SIG-M5 treated with dmso at 0.1 percent for 504 hours (cell line): ENCODE measurements around the gene SVIL.
"Not testable (repeated sequence)": the region's sequence is repeated elsewhere in the genome, so short reads cannot be mapped to it uniquely, and the experiment has no call there.

Experiments
- DNase-seq: peaks from one replicate; lab custom pipeline; 2025; ENCODE audit not compliant: unreplicated experiment; lab: John Stamatoyannopoulos, UW

The SVIL gene

DNA sequence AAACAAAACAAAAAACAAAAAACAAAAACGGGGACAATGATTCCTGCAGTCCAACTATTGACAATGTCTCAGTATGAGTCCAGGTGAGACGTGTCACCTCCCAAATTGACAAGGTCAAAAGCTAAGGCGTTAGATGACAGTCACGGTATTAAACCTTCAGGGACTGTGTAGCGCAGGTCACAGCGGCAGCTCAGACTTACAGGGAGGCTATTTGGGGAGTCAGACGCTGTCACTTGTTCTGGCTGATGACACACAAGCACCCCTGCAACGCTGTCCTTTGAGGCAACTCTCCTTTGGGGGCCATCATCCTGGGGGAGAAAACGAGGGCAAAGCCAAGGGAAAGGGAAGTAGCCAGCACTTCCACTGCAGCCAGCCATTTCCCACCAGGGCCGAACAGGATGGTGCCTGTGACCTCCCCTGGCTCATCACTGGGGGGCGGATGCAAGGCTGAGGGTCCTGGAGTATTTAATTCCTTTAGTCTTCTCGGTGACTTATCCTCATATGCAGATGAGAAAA is 55.3 kb downstream of the SVIL start:
- DNase-seq = no peak

DNA sequence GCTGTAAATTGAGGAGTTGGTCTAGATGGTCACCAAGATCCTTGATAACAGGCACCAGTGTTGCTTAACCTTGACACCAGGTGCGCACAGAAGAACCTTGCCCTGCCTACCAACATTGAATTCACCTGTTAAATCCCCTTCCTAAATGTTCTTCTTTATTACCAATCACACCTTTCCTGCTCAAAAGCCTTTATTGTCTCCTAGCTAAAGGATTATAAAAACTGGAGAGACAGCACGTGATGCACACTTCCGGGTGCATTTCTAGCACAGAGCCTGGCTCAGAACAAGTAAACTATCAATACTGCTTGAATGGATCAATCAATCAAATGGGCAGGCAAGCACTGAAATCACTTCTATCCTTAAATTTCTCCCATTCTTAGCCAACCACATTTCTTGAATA is 56.3 kb downstream of the SVIL start:
- no peak for DNase-seq

DNA sequence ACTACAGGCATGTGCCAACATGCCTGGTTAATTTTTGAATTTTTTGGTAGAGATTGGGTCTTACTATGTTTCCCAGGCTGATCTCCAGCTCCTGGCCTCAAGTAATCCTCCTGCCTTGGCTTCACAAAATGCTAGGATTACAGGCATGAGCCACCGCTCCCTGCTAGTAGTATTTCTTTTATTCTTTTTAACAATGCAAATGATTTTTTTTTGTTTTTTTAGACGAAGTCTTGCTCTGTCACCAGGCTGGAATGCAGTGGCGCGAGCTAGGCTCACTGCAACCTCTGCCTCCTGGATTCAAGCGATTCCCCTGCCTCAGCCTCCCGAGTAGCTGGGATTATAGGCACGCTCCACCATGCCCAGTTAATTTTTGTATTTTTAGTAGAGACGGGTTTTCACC is 58.1 kb downstream of the SVIL start:
- DNase-seq = no peak

DNA sequence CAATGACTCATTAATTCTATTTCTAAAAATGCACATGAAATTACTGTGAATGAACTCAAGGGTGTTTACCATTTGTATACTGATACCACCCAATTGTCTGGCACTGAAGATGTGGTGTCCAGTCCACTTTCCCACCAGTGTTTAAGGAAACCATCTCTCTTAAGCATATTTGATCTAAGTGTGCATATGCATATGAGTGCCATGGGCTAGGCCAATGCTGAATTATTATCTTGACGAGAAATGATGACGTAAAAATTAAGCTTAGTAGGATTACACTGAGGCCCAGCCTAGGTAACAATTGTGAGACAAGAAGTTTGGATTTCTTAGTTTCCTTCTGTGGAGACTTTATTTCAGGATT is 59.7 kb downstream of the SVIL start:
- no peak for DNase-seq

DNA sequence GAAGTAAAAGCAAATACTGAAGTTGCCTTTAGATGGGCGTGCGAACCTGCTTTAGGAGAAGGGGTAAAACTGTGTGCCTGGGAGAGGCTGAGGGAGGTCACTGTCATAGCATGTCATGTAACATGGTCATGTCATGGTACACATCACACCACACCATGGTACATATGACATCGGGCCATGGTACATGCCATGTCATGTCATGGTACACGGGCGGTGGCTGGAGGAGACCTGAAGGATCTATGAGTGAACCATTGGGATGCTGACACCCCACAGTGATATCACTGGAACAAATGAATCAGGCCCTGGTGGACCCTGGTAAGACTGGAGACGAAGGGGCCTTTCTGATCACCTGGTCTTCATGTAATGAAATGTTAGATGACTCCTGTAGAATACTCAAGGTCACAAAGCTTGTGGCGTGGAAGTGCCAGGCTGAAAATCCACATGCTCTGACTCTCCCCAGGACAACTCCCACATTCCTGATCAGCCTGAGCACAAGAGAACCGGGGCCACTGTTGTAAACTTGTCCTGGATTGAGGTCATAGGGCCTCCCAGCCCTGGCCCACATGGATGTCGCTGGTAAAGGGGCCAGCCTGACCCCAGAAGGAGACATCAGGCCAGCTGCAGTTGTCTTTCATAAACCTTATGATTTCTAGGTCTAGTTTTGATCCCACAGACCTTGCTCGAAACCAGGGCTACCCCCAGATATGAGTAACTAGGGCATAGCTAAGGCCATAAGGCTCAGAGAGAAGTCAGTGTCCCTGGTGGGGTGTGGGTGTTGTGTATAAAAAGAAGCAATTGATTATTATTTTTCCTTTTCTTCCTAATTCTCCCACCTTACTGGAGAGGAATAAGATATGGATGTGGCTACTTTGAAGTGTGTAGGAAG is 60.3 kb downstream of the SVIL start:
- not testable (repeated sequence) for DNase-seq

DNA sequence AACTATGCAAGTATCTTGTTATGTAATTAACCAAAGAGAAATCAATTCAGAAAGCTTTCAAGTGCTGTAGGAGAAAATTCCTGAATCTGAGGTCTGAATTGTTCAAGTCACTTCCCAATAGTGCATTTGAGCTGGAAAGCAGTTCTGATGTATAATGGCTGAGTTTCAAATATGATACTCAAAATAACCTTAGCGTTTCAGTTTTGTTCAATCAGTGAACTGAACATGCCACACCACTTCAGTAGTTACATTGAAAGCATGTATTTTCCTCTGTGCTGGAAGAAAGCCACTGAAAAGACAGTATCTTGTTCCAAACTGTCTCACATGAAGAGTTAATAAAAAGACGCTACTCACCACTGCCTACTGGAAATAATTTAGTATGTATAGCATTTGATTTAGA is 64.5 kb downstream of the SVIL start:
- not testable (repeated sequence) for DNase-seq

DNA sequence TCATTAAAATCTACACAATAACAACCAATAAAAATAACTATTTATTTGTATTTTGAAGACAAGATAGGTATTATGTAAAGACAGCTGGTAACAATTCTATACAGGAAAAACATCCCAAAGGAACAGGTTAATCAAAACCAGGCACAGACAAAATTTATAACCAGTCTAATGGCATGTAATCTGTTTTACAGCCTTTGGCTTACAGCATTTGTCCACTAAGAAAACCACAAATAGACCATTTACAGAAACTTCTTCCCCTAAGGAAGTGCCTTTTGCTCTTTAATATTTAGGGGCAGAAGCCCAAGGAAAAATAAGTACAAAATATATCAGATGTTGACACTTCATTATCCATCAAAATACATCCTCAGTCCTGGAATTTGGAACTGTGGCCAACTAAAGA is 65.0 kb downstream of the SVIL start:
- no peak for DNase-seq

DNA sequence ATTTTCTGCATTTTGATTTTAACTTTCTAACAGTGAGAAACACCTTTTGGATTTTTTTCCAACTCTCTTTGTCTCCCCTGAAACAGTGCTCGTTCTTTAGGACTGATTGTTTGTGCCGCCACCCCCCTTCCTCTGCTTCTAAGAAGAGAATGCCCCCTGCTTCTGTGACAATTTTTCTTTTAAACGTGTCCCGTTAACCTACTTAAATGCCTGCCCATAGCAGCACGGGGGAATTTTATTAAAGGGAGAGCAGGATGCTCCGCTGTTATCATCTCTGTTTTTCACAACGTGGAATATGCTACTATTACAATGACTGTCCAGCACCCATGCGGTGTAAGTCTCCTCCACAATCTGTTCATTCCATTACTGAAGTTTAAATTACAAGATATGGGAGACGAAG is 67.8 kb downstream of the SVIL start:
- DNase-seq = no peak

DNA sequence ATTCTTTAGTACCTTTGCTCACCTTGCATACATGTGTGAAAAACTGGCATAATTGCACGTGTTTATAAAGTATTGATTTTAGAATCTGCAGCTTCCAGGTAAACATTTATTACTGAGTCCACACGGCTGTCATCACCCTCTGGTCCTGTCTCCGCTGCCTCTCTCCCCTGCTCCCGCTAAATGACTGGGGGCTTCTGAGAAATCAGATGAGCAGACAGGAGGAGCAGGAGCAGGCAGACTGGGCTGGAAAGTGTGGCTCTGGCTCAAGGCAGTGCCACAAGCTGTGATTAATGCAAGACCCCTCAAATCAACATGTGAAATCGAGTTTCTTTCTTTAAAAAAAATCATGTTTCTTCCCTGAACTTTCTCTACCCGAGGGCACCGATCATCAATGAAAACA is 68.6 kb downstream of the SVIL start:
- not testable (repeated sequence) for DNase-seq

DNA sequence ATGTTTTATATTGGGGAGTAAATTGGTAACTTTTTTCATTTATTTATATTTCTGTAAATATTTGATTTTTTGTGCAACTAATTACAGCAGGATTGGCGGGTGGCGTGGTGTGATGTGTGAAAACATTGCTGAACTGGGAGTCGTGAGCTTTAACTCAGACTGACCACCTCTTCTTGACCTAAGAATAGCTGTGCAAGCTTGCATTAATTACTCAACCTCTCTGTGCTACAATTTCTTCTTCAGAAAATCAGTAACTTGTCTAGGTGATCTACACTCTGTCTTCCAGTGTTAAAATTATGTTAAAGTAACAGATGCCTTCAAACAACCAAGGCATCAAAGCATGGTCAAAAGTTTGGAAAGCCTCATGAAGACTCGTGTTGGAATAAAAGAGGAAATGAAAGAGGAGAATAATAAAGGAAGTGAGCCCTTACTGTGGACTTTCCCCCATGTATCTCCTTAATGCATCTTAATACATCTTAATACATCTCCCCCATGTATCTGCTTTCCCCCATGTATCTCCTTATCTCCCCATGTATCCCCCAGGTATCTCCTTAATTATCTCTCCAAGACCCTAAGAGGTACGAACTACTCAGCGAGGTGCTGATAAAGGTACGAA is 71.2 kb downstream of the SVIL start:
- DNase-seq = peak; percentile 46

DNA sequence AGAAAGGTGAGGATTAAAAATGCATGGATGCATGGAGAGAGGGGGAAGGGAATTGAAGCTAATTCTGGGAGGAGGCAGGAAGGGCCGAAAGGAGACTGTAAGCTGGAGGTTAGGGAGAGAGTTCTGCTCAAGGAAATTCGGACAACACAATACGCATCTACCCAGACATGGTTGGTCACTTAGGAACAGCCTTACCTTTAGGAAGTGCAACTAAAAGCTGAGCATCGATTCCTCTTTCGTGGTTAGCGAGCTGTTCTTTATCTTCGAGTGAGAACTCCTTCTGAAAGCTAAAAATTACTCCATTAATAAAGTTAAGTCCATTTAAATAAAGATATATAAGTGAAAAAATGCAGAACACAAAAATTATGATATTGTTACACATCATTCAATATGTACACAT is 71.8 kb downstream of the SVIL start:
- not testable (repeated sequence) for DNase-seq

DNA sequence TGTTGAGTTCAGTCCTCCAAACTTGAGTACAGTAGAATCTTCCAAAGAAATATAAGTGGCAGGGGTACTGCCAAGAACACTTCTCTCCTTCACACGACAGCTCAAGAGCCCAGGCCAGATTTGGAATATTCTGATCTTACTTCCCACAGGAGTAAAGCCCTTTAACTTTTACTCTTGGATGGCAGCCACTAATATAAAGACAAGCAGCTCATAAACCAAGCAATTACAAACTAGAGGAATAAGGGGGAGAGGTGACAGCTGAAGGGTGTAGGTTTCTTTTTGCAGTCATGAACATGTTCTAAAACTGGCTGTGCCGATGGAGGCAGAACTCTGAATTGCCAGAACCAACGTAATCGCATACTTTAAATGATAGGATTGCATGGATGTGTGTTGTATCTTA is 74.8 kb downstream of the SVIL start:
- DNase-seq = no peak

DNA sequence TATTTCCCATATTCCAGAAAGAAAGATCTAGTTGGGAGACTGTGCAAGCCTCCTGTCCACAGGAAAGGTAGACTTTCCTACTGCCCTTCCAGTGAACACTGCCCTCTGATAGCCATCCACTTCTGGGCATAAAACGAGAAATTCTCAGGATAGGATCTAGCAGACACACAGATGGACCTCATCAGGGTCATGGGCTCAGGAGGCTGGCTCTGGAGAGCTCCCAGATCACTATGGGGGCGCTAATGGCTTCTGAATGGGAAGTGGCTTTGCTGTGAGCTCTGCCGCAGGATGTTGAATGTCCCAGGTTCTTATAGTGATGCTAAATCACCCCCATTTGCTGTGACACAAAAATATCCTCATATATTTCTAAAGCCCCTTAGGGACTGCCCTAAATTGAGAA is 77.1 kb downstream of the SVIL start:
- DNase-seq = no peak

DNA sequence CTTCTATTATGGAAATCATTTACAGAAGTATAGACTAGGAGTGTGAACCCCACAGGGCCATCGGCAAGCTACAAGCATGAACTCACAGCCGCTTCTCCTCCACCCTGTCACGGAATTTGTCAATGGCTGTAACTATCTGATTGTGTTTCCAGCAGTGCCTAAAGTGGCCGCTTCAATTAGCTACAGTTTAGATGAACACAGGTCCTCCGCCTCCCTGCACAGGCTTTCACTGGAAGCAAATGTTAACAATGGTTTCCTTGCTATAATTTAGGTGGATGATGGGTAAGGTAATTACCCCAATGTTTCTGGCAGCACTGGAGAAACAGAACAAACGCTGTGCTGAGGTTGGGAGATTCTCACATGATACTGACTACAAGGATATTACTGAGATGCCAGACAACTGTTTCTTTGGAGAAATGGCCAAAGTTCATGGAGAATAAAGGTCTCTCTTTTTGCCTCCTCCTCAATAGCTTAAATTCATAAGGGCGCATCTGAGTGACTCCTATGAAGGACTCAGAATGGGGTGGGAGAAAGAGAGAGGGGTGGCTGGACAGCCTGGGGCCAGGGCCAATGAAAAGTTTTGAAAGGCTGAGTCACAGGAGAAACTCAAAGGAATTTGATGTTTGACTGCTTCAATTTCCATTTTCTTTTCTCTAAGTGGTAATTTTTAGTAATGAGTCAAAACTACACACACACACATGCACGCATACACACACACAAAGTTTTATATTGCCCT is 78.9 kb downstream of the SVIL start:
- no peak for DNase-seq

DNA sequence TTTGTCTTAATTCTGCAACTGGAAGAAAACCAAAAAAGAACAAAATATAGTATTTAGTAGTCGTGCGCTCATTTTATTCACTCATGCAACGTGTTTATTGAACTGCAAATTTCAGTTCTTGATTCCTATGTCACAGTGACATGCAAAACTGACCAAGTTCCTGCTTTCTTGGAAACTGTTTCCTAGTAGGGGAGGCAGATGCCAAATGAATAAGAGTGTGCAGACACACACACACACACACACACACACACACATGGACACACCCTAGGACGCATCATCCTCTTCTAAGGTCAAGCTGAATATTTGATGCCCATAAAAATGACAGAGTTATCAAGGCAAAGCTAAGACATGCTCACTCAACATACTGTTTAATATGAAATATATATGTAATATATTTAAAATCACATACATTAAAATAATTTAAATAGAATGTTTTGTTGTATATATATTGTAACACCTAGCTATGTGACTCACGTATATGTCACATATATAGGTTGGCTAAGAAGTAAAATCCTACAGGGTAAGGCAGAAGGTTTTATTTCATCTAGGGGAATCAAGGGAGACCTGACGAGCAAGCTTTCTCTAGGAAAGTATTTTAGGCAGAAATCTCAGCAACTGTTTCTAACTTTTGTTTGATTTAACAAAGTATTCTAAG is 79.6 kb downstream of the SVIL start:
- DNase-seq = no peak

DNA sequence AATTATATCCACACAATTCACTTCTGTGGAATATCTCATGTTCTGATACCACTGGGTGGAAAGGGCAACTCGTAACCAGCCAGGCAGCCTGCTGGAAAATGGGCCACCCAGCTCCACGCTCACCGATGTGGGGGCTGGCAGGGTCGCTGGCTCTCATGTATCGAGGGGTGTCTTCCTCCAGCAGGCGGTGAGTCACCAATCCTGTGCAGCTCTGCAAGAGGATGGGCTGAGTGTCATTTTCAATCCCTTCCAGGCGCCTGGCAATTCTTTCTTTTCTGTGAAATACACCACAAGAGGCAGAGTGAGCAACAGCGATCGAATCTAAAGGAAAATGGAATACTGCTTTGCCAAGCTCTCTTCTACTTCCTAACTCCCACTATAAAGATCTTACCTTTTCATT is 80.1 kb downstream of the SVIL start:
- no peak for DNase-seq

DNA sequence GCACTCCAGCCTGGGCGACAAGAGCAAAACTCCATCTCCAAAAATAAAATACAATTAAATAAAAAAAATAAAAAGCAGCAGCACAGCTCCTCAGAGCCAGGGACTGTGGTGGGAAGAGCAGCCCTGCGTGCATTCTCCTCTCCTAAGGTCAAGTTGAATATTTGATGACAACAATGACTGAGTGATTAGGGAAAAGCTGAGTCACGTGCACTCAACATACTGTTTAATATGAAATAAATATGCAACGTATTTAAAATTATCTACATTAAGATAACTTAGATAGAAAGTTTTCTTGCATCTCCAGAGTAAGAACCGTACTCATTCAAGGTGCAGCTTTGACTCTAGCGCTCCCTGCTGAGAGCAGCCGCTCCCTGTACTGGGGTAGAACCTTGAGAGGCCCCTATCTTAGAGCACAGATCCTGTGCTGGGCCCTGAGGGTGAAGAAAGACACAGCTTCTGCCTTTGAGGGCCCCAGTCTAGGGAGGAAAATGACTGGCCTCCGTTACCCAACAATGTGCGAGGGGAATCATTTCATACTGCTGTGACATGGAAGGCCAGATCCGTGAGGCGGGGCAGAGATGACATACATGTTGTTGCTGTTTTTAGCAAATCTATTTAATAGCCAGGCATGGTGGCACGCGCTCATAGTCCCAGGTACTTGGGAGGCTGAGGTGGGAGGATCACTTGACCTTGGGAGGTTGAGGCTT is 81.1 kb downstream of the SVIL start:
- DNase-seq = no peak

DNA sequence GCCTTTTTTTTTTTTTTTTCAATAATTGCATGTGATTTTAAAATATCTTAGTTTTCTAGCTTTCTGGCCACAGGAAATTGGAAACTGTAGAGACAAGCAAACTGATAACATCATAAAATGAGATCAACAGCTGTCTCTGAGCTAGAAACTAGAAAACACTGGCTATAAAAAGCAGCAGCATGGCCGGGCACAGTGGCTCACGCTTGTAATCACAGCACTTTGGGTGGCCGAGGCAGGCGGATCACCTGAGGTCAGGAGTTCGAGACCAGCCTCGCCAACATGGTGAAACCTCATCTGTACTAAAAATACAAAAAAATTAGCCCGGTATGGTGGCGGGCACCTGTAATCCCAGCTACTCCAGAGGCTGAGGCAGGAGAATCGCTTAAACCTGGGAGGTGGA is 81.7 kb downstream of the SVIL start:
- DNase-seq = not testable (repeated sequence)

DNA sequence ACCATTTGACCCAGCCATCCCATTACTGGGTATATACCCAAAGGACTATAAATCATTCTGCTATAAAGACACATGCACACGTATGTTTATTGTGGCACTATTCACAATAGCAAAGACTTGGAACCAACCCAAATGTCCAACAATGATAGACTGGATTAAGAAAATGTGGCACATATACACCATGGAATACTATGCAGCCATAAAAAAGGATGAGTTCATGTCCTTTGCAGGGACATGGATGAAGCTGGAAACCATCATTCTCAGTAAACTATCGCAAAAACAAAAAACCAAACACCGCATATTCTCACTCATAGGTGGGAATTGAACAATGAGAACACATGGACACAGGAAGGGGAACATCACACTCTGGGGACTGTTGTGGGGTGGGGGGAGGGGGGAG is 85.3 kb downstream of the SVIL start:
- not testable (repeated sequence) for DNase-seq

DNA sequence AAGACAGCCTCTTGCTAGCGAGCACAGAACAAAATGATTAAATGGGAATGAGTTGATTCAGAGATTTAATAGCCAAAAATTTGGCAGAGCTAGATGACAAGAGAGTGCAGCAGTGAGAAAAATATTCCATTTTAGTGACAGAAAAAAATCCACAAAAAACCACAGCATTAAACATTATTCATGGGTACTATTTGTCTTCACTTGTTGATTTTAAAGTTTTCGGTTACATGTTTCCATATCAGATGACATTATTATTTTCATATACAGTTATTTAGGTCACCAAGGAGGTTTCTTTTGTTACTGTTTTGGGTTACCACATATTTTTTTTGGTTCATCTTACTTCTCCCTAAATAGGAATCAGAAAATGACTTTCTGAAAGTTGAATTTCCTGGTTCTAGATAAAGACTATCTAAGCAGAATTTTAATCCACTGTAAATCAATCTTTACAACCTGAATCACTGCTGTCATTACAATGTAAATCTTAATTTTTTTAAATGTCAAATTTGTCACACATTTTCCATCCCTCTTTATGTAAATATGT is 87.9 kb downstream of the SVIL start:
- DNase-seq = no peak
